Measurements from ENCODE around the gene PKP2. TPM values are rescaled to one million over a fixed set of nuclear protein-coding genes. Genes with fewer than 3 reads are reported as not detected.

PKP2 gene
- total and polyA plus RNA-seq, 2 of the 4 experiments (the other 2 are of a cell fraction): 0.10 to 0.18 TPM

- ChIA-PET CTCF (no interaction called here), POLR2A (ENCODE audit: unreplicated experiment) (no interaction called here)
- Histone ChIP-seq H3K23ac (ENCODE audit: low read depth, low read length) (no peak overlapping the region), H4K91ac (ENCODE audit: insufficient read depth, low read depth, low read length) (no peak overlapping the region), H3K14ac (replicated peaks; ENCODE audit: low read depth, low read length) (no peak overlapping the region), H4K5ac (ENCODE audit: low read depth, low read length) (no peak overlapping the region), H2BK15ac (ENCODE audit: low read depth, low read length) (no peak overlapping the region), H3K27ac (ENCODE audit: insufficient read depth, low read length) (no peak overlapping the region), H3K27me3 (ENCODE audit: control insufficient read depth, insufficient read depth, low read length) (no peaks in the 10 kb centered on the region), H3K9me1 (ENCODE audit: insufficient read depth, low read length) (no peaks in the 10 kb centered on the region), H4K8ac (ENCODE audit: low read depth in 2 of 2, low read length in 2 of 2) (no peak overlapping the region), H3K36me3 (ENCODE audit: control insufficient read depth, insufficient read depth, low read length) (no peaks in the 10 kb centered on the region), H2AK5ac (ENCODE audit: low read depth, low read length) (no peak overlapping the region), H2AK9ac (replicated peaks; ENCODE audit: low read depth, low read length, poor library complexity) (no peak overlapping the region), H3K9ac (ENCODE audit: low read depth, low read length) (no peak overlapping the region), H2BK5ac (ENCODE audit: low read depth, low read length, poor library complexity, severe bottlenecking) (no peak overlapping the region), H3K4me2 (ENCODE audit: low read depth, low read length) (no peak overlapping the region), H3K4ac (ENCODE audit: low read depth, low read length) (no peak overlapping the region), H3K79me1 (ENCODE audit: low read depth in 1 of 2, low read length in 2 of 2) (no peaks in the 10 kb centered on the region), H3K9me3 (ENCODE audit: control insufficient read depth, insufficient read depth, low read length) (peaks cover 8% of the 10 kb centered on the region), H2BK20ac (ENCODE audit: low read depth, low read length) (no peak overlapping the region), H3K4me1 (ENCODE audit: control insufficient read depth, insufficient read depth, low read length) (no peaks in the 10 kb centered on the region), H3K18ac (ENCODE audit: low read depth, low read length) (no peak overlapping the region), H3K56ac (ENCODE audit: extremely low read depth, insufficient read depth, low read length) (no peak overlapping the region), H2BK120ac (ENCODE audit: low read depth, low read length) (no peak overlapping the region), H3K4me3 (ENCODE audit: insufficient read depth, low read depth, low read length) (no peak overlapping the region), H2AFZ (replicated peaks; ENCODE audit: low read length, poor library complexity) (no peak overlapping the region), H4K20me1 (ENCODE audit: insufficient read depth, low read length) (no peaks in the 10 kb centered on the region)
- intact Hi-C loops (cut with micrococcal nuclease): no loop called here
- in situ Hi-C loops (cut with MboI; ENCODE audit: low sequenced_read_pairs): no loop called here
- DNase-seq (no peak), ATAC-seq (ENCODE audit: low read depth) (no peak)
- WGBS, 2 experiments (ENCODE audit: extremely low coverage in 2 of 2, insufficient read length in 1 of 2): 43% methylated on average over 3 of the region's 6 CpGs; no CpG with 5 or more reads in 1 of the 2 experiments
- BruUV-seq (replicated peaks): no TSS peak
- dilution Hi-C loops (cut with HindIII; ENCODE audit: low sequenced_read_pairs, unreplicated experiment): no loop called here
- TF ChIP-seq FOS (IDR thresholded peaks at IDR 0.05; ENCODE audit: low read depth, low read length): no peak
- no peak for TF ChIP-seq RFX5 (IDR thresholded peaks at IDR 0.05; ENCODE audit: low read depth, low read length)
- no peak for TF ChIP-seq CHD1 (IDR thresholded peaks at IDR 0.05; ENCODE audit: low read depth, low read length)
These were observed 47.6 kb upstream of the PKP2 start for GRCh38 chr12:32944195-32944594.
